ENCODE results near the gene PSMA1.
"Not testable (repeated sequence)": the region's sequence is repeated elsewhere in the genome, so short reads cannot be mapped to it uniquely, and the experiment has no call there.

PSMA1 gene

DNA sequence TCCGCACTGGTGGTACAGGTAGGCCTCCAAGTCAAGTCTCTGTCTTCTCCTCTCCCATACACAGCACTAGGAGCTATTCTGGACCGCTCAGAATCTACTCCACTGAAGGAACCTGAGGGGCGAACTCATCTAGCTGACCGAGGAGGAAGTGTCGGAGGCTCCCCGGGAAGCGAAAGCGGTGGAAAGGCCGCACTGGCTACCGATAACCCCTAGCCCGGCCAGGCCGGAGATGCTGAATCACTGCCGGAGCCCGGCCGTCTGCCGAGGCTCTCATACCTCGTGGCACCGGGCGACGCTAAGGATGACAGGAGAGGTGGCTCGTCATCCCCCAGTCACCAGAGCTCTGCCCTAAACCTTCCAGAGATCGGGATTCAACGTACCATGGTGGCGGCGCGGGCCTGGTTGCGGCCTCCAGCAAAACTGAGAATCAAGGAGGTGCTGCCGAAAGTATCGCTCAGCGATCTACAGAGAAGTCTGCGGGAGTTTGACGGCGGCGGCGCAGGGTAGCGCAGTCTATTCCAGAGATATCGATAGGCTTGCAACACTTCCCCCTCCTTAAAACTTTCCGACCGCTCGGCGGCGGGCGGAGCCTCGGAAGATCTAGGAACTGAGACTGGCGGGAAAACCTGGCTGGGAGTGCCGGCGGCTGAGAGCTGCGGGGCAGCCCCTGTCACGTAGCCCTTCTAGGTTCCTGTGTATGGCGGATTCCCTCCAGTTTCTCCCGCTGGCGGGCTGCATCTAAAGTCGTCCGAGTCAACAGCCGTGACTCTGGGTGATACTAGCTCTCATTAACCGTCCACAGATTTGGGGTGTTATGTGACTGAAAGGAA, at the start of gene PSMA1:
Gene PSMA1, minus strand, starts transcription at position 470 of the 830 bp plus-strand sequence. Its CDS starts 87 bp downstream, at position 383.
- peak; percentile 88 for DNase-seq (ENCODE audit: low spot score)

- not testable (repeated sequence) for DNase-seq (ENCODE audit: low spot score)
Measured at GRCh38 chr11:14569516-14569915, 49.3 kb upstream of the PSMA1 start.

GRCh38 chr11:14567064-14567651, 47.0 kb upstream of the PSMA1 start:
- DNase-seq (ENCODE audit: low spot score), result no peak

- DNase-seq (ENCODE audit: low spot score), result no peak
Measured at GRCh38 chr11:14566331-14567063, 46.3 kb upstream of the PSMA1 start.

DNA sequence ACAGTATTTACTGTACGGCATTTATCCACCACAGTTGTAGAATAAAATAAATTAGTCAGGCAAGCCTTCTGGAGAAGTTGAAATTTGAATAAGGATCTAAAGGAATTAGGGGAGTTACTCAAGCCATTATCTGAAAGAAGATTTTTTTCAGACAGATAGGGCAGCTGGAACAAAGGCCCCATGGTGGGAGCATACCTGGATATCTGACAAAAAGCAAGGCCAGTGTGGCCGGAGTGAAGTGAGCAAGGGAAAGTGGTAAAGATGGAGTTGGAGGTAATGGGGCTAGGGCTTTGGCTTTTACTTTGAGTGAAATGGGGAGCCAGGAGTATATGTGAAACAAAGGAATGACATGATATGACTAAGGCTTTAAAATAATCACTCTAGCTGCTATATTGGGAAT, 45.7 kb upstream of the PSMA1 start:
- no peak for DNase-seq (ENCODE audit: low spot score)

- DNase-seq (ENCODE audit: low spot score), result no peak
Measured at GRCh38 chr11:14555818-14556217, 35.6 kb upstream of the PSMA1 start.

DNA sequence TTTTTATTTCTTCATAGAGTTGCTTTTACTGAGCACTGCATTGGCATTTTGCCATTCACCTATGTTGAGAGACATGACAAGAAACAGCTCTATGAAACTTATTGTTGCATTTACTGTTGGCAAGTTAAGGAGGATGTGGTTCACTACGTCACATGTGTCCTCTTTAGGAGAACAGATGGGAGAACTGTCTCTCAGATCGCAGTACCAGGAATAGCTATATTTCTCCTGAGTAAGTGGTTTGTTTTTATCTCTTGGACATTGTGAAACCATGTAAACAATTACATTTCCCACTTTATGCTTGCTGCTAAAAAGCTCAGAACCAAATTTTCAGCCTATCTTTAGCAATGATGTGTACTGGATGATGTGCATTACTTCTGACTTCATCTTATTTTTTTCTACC, 34.8 kb upstream of the PSMA1 start:
- DNase-seq (ENCODE audit: low spot score), result no peak

GRCh38 chr11:14552089-14552488, 31.9 kb upstream of the PSMA1 start:
- no peak for DNase-seq (ENCODE audit: low spot score)

GRCh38 chr11:14551380-14551779, 31.2 kb upstream of the PSMA1 start:
- DNase-seq (ENCODE audit: low spot score), result no peak

- no peak for DNase-seq (ENCODE audit: low spot score)
Measured at GRCh38 chr11:14549891-14550290, 29.7 kb upstream of the PSMA1 start.

DNA sequence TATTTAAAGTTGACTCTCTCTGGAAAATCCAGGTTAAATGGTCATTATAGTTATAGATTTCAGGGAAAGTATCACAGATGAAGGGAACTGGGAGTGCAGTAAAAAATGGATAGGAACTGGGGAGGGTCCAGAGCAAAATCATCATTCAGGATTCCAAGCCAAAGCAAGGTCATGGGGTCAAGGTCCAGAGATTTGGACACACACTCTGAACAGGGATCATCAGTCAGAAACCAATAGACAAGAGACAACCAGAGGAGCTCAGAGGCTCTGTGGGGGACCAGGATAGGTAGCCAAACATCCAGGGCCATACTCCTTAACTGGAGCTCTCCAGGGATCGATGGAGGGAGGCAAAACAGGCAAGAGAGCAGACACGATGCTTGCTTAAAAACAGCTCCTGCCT, 27.3 kb upstream of the PSMA1 start:
- DNase-seq (ENCODE audit: low spot score), result no peak

DNA sequence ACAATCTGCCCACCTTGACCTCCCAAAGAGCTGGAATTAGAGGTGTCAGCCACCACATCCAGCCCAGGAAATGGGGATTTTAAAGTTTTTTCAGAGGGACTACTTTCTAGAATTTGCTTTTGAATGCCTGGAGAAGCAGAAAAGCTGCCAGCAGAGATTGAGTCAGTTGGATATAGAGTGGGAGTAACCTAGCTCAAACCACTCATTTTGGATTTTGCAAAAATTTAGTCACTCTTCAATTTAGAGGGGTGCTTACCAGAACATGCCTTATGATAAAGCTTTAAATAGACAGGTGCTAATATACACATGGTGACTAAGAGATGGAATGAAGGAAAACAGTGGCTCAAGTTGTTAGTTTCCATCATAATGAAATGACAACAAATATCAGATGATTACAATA, 26.5 kb upstream of the PSMA1 start:
- no peak for DNase-seq (ENCODE audit: low spot score)

DNA sequence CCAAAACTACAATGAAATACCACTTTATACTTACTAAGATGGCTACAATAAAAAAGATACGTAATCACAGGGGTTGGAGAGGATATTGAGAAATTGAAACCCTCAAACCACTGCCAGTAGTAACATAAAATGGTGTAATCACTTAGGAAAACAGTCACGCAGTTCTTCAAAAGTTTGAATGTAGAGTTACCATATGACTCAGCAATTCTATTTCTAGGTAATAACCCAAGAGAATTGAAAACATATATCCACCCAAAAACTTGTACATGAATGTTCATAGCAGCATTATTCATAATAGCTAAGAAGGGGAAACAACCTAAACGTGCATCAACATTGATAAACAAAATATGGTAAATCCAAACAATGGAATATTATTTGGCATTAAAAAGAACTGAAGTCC, 24.4 kb upstream of the PSMA1 start:
- DNase-seq (ENCODE audit: low spot score), result peak; percentile 9

DNA sequence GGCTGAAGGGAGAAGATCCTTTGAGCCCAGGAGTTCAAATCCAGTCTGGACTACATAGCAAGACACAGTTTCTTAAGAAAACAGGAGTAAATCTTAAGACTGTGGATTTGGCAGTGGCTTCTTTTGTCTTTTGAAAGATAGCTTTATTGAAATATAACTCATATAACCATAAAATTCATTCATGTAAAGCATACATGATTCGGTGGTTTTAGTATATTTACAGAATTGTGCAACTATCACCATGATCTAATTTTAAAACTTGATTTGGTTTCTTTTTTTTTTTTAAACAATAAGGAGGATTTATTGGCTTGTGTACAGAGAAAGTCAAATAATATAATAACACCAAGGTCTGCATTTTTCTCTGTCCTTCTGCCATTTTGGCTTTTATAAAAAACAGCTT, 23.1 kb upstream of the PSMA1 start:
- no peak for DNase-seq (ENCODE audit: low spot score)

DNA sequence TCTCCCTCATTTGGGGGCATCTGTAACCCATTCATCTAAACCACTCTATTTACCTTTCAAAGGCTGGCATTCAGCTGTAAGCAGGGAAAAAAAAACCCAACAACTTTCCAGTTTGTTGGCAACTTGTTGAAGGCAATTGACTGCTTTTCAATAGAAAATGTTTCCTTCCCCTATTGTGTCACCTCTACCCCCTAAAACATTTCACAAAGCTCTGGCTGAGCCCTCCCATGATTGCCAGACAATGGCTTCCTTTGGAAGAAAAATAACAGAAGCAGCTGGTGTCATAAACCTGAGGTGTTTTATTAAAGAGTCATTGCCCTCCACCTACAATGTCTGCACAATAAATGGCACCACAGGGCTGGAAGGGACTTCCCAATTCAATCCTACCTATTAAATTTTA, 22.1 kb upstream of the PSMA1 start:
- DNase-seq (ENCODE audit: low spot score), result no peak

DNA sequence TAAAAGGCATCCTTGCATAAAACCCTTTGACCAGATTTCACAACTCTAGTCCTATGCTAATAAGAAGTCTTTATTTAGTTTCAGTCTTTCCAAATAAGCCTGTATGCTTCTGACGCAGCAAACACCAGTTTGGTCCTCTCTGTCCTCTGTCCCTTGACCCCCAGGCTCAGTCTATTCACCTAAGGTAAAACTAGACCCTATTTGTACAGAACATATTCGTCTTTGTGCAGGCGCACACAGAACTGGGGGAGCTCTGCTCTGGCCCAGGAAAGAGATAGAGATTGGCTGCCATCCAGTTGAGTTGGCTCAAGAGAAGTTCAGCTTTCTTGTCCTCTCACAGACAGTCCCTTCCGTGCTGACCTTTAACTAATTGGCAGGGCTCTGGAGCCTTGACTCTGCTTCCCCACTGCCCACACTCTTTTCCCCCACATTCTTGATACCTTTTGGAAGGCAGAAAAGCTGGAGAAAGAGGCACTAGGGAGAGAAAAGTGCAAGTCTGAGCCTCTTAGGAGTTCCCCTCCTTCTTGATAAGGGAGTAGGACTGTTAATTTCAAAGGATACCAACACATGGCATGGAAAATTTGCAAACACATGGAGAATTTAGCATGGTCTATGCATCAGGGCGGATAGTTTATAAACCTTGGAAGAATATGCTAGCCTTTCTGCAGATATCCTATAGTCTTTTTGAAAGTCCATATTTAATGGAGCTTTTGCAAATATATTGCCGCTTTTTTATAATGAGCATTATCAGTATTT, 21.2 kb upstream of the PSMA1 start:
- no peak for DNase-seq (ENCODE audit: low spot score)

- DNase-seq (ENCODE audit: low spot score), result no peak
Measured at GRCh38 chr11:14539982-14540421, 19.8 kb upstream of the PSMA1 start.

GRCh38 chr11:14538926-14539554, 18.9 kb upstream of the PSMA1 start:
- DNase-seq (ENCODE audit: low spot score), result no peak

- DNase-seq (ENCODE audit: low spot score), result no peak
Measured at GRCh38 chr11:14538271-14538925, 18.2 kb upstream of the PSMA1 start.

GRCh38 chr11:14537134-14537599, 17.0 kb upstream of the PSMA1 start:
- DNase-seq (ENCODE audit: low spot score), result peak; percentile 59

GRCh38 chr11:14535166-14535565, 15.0 kb upstream of the PSMA1 start:
- not testable (repeated sequence) for DNase-seq (ENCODE audit: low spot score)

Data from hematopoietic multipotent progenitor cell treated with erythropoietin and hydrocortisone succinate and interleukin-3 and kit ligand, for 15 days (in vitro differentiated cells).